ENCODE measurements around the gene ARRDC3.
"Not testable (repeated sequence)": the region's sequence is repeated elsewhere in the genome, so short reads cannot be mapped to it uniquely, and the experiment has no call there.

The ARRDC3 gene

GRCh38 chr5:91343916-91344315, 39.2 kb downstream of the ARRDC3 start:
- no peak for DNase-seq (ENCODE audit: low read depth)
- no peak for TF ChIP-seq CTCF (conservative IDR thresholded peaks at IDR 0.05; ENCODE audit: low read depth, low read length)
- no peak overlapping the region for H3K4me3 ChIP-seq (ENCODE audit: low read length)

GRCh38 chr5:91342931-91343330, 40.2 kb downstream of the ARRDC3 start:
- DNase-seq (ENCODE audit: low read depth); H3K4me3 ChIP-seq (ENCODE audit: low read length): not testable (repeated sequence)

GRCh38 chr5:91341154-91341553, 42.0 kb downstream of the ARRDC3 start:
- DNase-seq (ENCODE audit: low read depth): no peak
- TF ChIP-seq CTCF (conservative IDR thresholded peaks at IDR 0.05; ENCODE audit: low read depth, low read length): no peak
- no peak overlapping the region for H3K4me3 ChIP-seq (ENCODE audit: low read length)

- DNase-seq (ENCODE audit: low read depth): no peak
- TF ChIP-seq CTCF (conservative IDR thresholded peaks at IDR 0.05; ENCODE audit: low read depth, low read length): no peak
- no peak overlapping the region for H3K4me3 ChIP-seq (ENCODE audit: low read length)
Measured at GRCh38 chr5:91340532-91340931, 42.6 kb downstream of the ARRDC3 start.

GRCh38 chr5:91339063-91339705, 43.9 kb downstream of the ARRDC3 start:
- TF ChIP-seq CTCF (conservative IDR thresholded peaks at IDR 0.05; ENCODE audit: low read depth, low read length): no peak
- H3K4me3 ChIP-seq (ENCODE audit: low read length): no peak overlapping the region
- peak; percentile 12 for DNase-seq (ENCODE audit: low read depth)

- no peak overlapping the region for H3K4me3 ChIP-seq (ENCODE audit: low read length)
- no peak for TF ChIP-seq CTCF (conservative IDR thresholded peaks at IDR 0.05; ENCODE audit: low read depth, low read length)
- peak; percentile 23 for DNase-seq (ENCODE audit: low read depth)
Measured at GRCh38 chr5:91332267-91333045, 50.7 kb downstream of the ARRDC3 start.

- H3K4me3 ChIP-seq (ENCODE audit: low read length): no peak overlapping the region
- DNase-seq (ENCODE audit: low read depth): no peak
- no peak for TF ChIP-seq CTCF (conservative IDR thresholded peaks at IDR 0.05; ENCODE audit: low read depth, low read length)
Measured at GRCh38 chr5:91331705-91332104, 51.4 kb downstream of the ARRDC3 start.

Measured in retinal pigment epithelial cell (primary cell).